ENCODE data around the gene ADM2.

ADM2 gene

DNA sequence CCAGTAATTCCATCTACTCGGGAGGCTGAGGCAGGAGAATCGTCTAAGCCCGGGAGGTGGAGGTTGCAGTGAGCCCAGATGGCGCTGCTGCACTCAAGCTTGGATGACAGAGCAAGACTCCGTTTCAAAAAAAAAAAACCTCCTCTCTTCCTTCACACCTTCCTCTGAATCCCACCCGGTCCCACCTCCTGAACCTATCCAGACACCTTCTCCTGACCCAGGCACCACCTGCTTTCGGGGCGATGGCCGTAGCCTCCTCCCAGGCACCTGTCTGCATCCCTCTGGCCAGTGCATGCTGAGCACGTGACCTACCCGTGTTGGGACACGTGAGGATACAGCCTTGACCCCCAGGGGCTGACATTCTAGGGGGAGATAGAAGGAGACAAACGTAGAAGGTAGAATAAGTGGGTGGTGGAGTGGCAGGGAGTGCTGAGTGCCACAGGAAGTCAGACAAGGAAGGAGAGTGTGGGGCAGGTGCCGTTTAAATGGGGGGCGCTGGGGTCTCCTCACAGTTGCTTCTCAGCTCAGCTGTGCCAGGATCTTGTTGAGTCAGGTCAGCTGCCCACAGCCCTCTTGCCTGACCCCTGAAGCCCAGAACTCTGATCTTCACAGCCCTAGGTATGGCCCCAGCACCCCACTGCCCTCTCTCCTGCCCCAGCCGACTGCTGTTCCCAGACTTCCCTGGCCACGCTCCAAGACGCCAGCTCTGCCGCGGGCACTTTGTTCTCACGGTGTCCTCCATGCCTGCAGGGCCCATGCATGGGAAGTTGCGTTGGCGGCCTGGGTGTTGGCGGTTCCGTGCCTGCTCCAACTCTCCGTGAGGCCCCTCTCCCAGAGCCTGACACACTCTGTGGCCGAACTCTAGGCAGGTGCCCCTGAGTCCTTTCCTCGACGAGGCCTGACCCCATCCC is 4.1 kb downstream of the ADM2 start:
- DNase-seq (ENCODE audit: low spot score): no peak

- no peak for DNase-seq (ENCODE audit: low spot score)
These were observed 5.4 kb downstream of the ADM2 start, which contains the start of gene MIOX for GRCh38 chr22:50486561-50487289. Gene MIOX (plus strand): TSS chr22:50486859. CDS start chr22:50486898, 39 bp downstream.

DNA sequence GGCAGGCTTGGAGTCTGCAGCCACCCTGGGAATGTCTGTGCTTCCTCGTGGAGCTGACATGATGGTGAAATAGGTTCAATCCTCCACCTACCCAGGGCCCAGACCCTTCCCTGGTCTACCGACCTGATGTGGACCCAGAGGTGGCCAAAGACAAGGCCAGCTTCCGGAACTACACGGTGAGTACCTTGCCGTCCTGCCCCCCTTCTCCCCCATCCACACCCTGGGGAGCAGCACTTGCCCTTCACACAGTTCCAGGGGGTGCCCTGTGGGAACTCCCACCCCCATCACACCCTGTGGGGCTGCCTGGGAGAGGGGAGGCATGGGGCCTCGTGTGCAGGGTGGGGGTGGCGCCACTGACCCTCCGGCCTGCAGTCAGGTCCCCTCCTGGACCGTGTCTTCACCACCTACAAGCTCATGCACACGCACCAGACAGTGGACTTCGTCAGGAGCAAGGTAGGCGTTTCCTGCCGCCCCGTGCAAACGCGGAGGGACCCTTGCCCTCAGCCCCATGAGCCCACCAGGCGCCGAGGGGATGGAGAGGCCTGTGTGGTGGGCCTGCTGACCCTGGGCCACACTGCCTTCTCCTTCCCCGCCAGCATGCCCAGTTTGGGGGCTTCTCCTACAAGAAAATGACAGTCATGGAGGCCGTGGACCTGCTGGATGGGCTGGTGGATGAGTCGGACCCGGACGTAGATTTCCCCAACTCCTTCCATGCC is 6.1 kb downstream of the ADM2 start:
- no peak for DNase-seq (ENCODE audit: low spot score)

GRCh38 chr22:50488006-50488677 is 6.8 kb downstream of the ADM2 start:
- DNase-seq (ENCODE audit: low spot score): no peak

GRCh38 chr22:50488886-50489285 is 7.5 kb downstream of the ADM2 start:
- no peak for DNase-seq (ENCODE audit: low spot score)

- no peak for DNase-seq (ENCODE audit: low spot score)
These were observed 8.3 kb downstream of the ADM2 start for GRCh38 chr22:50489363-50490243.

GRCh38 chr22:50490531-50491308 is 9.4 kb downstream of the ADM2 start:
- no peak for DNase-seq (ENCODE audit: low spot score)

GRCh38 chr22:50497093-50497492 is 15.8 kb downstream of the ADM2 start:
- DNase-seq (ENCODE audit: low spot score): no peak

GRCh38 chr22:50498322-50498890 is 17.1 kb downstream of the ADM2 start:
- DNase-seq (ENCODE audit: low spot score): peak; percentile 26

DNA sequence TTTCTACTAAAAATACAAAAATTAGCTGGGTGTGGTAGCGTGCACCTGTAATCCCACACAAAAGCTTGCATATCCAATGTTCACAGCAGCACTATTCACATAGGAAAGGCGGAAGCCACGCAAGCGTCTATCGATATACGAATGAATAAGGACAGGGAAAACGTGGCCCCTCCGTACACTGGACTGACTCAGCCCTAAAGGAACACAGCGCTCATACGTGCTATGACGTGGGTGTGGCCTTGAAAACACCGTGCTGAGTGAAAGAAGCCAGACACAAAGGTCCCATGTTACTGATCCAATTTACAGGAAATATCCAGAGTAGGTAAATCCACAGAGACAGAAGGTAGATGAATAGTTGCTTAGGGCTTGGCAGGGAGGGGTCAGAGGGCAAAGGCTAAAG is 19.1 kb downstream of the ADM2 start:
- no peak for DNase-seq (ENCODE audit: low spot score)

GRCh38 chr22:50502096-50502495 is 20.8 kb downstream of the ADM2 start:
- DNase-seq (ENCODE audit: low spot score): no peak

DNA sequence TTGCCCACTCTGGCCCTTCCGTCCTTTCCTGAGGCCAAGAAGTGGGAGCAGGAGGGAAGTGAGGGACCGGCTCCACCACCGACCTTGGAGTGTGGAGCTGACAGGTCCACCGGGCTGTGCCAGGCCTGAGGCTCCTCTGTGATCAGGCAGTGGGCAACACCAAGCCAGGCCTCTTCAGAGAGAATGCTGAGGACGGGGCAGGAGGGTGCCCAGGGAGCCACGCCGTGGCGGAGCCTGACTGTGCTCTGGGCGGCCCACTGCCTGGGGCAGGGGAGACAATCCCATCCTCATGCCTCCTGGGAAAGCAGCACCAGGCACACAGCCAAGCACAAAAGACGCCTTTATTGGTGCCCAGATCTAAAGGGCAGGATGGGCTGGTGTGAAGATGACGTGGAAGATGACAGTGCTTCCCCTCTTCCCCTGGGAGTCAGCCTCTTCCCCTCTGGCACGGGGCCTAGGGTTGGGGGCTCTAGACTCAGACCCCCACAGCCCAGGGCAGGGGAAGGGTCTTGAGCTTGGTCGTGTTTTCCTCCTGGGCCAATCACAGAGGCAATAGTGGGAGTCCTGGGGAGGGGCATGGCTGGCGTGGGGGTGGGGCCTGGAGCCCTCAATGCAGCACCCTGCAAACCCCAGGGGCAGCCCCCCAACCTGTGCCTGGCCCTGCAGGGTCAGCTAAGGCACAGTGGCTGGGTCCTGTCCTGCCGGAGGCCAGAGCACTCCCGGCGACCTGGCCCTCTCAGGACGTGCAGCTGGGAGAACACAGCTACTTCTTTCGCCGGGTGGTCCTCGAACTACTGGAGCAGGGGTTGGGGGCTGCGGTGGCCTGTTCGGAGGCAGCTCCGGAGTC is 21.5 kb downstream of the ADM2 start:
- no peak for DNase-seq (ENCODE audit: low spot score)

DNA sequence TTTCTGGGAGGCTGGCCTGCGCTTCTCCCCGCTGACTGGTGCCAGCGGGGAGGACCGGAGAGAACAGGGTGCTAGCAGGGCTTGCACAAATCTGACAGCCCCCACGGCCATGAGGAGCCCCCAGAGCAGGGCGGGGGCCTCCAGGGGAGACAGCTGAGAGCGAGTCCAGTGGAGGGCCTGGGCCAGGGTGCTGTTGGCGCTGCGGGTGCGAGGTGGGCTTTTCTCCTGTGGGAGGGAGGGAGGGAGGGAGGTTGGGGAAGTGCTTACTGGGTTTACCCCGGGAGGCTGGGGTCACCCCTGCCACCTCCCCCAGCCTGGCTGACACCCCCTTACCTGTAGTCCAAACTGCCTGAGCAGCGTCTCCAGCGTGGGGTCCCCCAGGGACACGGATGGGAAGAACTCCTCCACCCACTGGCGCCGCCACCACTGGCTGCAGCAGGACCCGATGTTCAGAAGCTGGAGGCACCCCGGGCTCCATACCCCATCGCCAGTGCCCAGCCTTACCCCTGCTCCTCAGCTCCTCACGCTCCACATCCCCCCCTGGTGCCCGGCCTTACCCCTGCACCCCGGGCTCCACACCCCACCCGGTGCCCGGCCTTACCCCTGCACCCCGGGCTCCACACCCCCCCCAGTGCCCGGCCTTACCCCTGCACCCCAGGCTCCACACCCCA is 22.3 kb downstream of the ADM2 start:
- no peak for DNase-seq (ENCODE audit: low spot score)

GRCh38 chr22:50504369-50505211 is 23.2 kb downstream of the ADM2 start:
- no peak for DNase-seq (ENCODE audit: low spot score)

GRCh38 chr22:50505276-50505775 is 24.0 kb downstream of the ADM2 start:
- no peak for DNase-seq (ENCODE audit: low spot score)

GRCh38 chr22:50505776-50506610 is 24.6 kb downstream of the ADM2 start:
- DNase-seq (ENCODE audit: low spot score): no peak

All from LoVo (cell line).